ENCODE measurements around the gene DDX55.

DNA sequence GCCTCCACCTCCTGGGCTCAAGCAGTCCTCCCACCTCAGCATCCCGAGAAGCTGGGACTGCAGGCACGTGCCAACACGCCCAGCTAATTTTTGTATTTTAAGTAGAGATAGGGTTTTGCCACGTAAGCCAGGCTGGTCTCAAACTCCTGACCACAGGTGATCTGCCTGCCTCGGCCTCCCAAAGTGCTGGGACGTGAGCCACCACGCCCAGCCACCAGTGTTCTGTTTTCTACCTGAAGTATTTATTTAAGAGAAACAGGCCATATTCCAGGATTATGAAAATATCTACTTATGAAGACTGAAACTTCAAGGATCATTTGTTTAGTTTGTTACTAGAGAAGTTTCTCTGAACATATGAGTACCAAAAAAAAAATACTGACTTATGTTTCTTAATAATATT lies 42.0 kb downstream of the DDX55 start:
- TF ChIP-seq POLR2A (IDR thresholded peaks at IDR 0.05): no peak
- TF ChIP-seq, protein P1, sequence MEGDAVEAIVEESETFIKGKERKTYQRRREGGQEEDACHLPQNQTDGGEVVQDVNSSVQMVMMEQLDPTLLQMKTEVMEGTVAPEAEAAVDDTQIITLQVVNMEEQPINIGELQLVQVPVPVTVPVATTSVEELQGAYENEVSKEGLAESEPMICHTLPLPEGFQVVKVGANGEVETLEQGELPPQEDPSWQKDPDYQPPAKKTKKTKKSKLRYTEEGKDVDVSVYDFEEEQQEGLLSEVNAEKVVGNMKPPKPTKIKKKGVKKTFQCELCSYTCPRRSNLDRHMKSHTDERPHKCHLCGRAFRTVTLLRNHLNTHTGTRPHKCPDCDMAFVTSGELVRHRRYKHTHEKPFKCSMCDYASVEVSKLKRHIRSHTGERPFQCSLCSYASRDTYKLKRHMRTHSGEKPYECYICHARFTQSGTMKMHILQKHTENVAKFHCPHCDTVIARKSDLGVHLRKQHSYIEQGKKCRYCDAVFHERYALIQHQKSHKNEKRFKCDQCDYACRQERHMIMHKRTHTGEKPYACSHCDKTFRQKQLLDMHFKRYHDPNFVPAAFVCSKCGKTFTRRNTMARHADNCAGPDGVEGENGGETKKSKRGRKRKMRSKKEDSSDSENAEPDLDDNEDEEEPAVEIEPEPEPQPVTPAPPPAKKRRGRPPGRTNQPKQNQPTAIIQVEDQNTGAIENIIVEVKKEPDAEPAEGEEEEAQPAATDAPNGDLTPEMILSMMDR (IDR thresholded peaks at IDR 0.05): no peak

All from heart left ventricle (tissue), 13 donors.